MM.1S (cell line): ENCODE measurements around the gene ARHGAP12.

Experiments used
- DNase-seq: peaks from one replicate; pipeline ENCODE4 v3.0.0-alpha.2; 2015
- H2AFZ ChIP-seq: fragments of 300-600 bp; sonication (generic); 2 replicates; pipeline ENCODE4 v1.6.0; 2016; ENCODE audit warnings: antibody characterized with exemption, low read length
- H3F3A ChIP-seq: fragments of 300-600 bp; sonication (generic); 2 replicates; pipeline ENCODE4 v1.6.1; 2016; ENCODE audit warnings: mild to moderate bottlenecking, antibody characterized with exemption, low read length, moderate library complexity, mixed read lengths; ENCODE audit not compliant: insufficient read depth
- H3K27ac ChIP-seq: fragments of 300-600 bp; sonication (generic); 2 replicates; pipeline ENCODE4 v1.5.1; 2016; ENCODE audit warnings: mild to moderate bottlenecking, low read length
- H3K27me3 ChIP-seq: fragments of 300-600 bp; sonication (generic); replicated peaks from 2 replicates; pipeline ENCODE4 v1.6.0; 2016; ENCODE audit warnings: low read length; ENCODE audit not compliant: insufficient read depth
- H3K36me3 ChIP-seq: fragments of 300-600 bp; sonication (generic); replicated peaks from 2 replicates; pipeline ENCODE4 v1.6.1; 2016; ENCODE audit warnings: mild to moderate bottlenecking, low read length, mixed read lengths; ENCODE audit not compliant: insufficient read depth
- H3K4me1 ChIP-seq: fragments of 300-600 bp; sonication (generic); 2 replicates; pipeline ENCODE4 v1.6.1; 2016; ENCODE audit warnings: low read length, mixed read lengths
- H3K4me2 ChIP-seq: fragments of 300-600 bp; sonication (generic); 2 replicates; pipeline ENCODE4 v1.6.0; 2016; ENCODE audit warnings: low read depth, low read length
- H3K4me3 ChIP-seq: fragments of 300-600 bp; sonication (generic); 2 replicates; pipeline ENCODE4 v1.5.1; 2016; ENCODE audit warnings: low read length, mixed read lengths
- H3K79me2 ChIP-seq: fragments of 300-600 bp; sonication (generic); 2 replicates; pipeline ENCODE4 v1.6.1; 2016; ENCODE audit warnings: mixed run types, low read length, mixed read lengths
- H3K9ac ChIP-seq: fragments of 300-600 bp; sonication (generic); 2 replicates; pipeline ENCODE4 v1.6.1; 2016; ENCODE audit warnings: low read length, mixed read lengths
- H3K9me2 ChIP-seq: fragments of 300-600 bp; sonication (generic); replicated peaks from 2 replicates; pipeline ENCODE4 v1.6.1; 2016; ENCODE audit warnings: mild to moderate bottlenecking, low read length, mixed read lengths; ENCODE audit not compliant: insufficient read depth
- H3K9me3 ChIP-seq: fragments of 300-600 bp; sonication (generic); replicated peaks from 2 replicates; pipeline ENCODE4 v1.6.1; 2016; ENCODE audit warnings: mild to moderate bottlenecking, low read length, mixed read lengths; ENCODE audit not compliant: insufficient read depth
- H4K20me1 ChIP-seq: fragments of 300-600 bp; sonication (generic); 2 replicates; pipeline ENCODE4 v1.6.1; 2016; ENCODE audit warnings: mild to moderate bottlenecking, low read length, moderate library complexity, mixed read lengths; ENCODE audit not compliant: insufficient read depth
- EZH2 ChIP-seq: fragments of 300-600 bp; sonication (generic); optimal IDR thresholded peaks from 2 replicates; pipeline ENCODE3; 2017; ENCODE audit warnings: low read depth, mild to moderate bottlenecking, antibody characterized with exemption, low read length, mixed read lengths
- EZH2phosphoT487 ChIP-seq: fragments of 300-600 bp; sonication (generic); IDR thresholded peaks from 2 replicates; pipeline ENCODE4 v1.6.1; 2018; ENCODE audit warnings: antibody characterized with exemption, low read length
- TF ChIP-seq, protein P1 (sequence below): fragments of 300-600 bp; sonication (generic); IDR thresholded peaks from 2 replicates; pipeline ENCODE4 v1.5.1; 2016; ENCODE audit warnings: antibody characterized with exemption, low read length, mixed read lengths

The ARHGAP12 gene

DNA sequence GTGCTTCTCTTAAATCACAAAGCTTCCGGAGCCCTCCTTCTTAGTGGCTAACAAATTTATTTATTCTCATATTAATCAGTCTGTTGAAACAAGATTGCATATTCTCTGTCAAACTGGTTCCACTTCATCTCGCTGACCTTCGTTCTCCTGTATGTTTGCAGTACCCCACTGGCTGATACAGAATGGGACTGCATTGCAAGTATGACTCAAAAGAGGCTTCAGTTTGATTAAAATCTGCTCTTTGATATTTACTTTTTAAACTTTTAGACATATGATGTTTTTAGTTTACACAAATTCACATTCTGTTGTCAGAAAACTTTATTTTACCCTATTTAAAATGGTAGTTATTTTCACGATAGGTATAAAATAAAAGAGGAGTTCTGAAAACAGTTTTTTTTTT lies 14.3 kb upstream of the ARHGAP12 start:
- Histone ChIP-seq H3K9ac (no peak overlapping the region), H4K20me1 (no peaks in the 10 kb centered on the region), H3K4me1 (no peaks in the 10 kb centered on the region), H3K4me2 (no peak overlapping the region), H3F3A (no peaks in the 10 kb centered on the region), H3K4me3 (no peak overlapping the region), H2AFZ (no peak overlapping the region), H3K27me3 (no peaks in the 10 kb centered on the region), H3K27ac (no peak overlapping the region), H3K79me2 (no peaks in the 10 kb centered on the region), H3K36me3 (no peaks in the 10 kb centered on the region), H3K9me3 (no peaks in the 10 kb centered on the region), H3K9me2 (no peaks in the 10 kb centered on the region)
- no peak for DNase-seq
- TF ChIP-seq, protein P1, sequence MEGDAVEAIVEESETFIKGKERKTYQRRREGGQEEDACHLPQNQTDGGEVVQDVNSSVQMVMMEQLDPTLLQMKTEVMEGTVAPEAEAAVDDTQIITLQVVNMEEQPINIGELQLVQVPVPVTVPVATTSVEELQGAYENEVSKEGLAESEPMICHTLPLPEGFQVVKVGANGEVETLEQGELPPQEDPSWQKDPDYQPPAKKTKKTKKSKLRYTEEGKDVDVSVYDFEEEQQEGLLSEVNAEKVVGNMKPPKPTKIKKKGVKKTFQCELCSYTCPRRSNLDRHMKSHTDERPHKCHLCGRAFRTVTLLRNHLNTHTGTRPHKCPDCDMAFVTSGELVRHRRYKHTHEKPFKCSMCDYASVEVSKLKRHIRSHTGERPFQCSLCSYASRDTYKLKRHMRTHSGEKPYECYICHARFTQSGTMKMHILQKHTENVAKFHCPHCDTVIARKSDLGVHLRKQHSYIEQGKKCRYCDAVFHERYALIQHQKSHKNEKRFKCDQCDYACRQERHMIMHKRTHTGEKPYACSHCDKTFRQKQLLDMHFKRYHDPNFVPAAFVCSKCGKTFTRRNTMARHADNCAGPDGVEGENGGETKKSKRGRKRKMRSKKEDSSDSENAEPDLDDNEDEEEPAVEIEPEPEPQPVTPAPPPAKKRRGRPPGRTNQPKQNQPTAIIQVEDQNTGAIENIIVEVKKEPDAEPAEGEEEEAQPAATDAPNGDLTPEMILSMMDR: no peak
- TF ChIP-seq EZH2phosphoT487 (no peak), EZH2 (no peak)

DNA sequence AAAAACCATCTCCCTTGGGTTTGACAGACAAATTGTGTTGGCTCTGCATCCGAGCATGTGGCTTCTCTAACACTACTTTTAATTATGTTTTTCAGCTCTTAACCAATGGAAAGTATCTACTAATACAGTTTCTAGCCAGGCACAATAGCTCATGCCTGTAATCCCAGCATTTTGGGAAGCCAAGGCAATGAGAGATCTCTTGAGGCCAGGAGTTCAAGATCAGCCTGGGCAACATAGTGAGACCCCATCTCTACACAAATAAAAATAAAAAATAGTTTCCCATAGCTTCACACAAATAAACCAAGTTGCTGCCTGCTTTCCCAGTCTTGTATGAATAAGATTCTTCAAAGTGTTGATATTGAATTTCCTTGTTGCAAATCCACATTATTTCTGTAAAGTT lies 13.8 kb upstream of the ARHGAP12 start:
- TF ChIP-seq EZH2phosphoT487 (no peak), EZH2 (no peak)
- TF ChIP-seq, protein P1: no peak
- H3K9ac ChIP-seq: no peak overlapping the region
- H3K4me1 ChIP-seq: no peaks in the 10 kb centered on the region
- H3K4me2 ChIP-seq: no peak overlapping the region
- H3K4me3 ChIP-seq: no peak overlapping the region
- no peaks in the 10 kb centered on the region for H4K20me1 ChIP-seq
- no peak for DNase-seq
- H3K27me3 ChIP-seq: no peaks in the 10 kb centered on the region
- no peak overlapping the region for H2AFZ ChIP-seq
- no peaks in the 10 kb centered on the region for H3K36me3 ChIP-seq
- no peaks in the 10 kb centered on the region for H3K79me2 ChIP-seq
- no peaks in the 10 kb centered on the region for H3K9me3 ChIP-seq
- H3K9me2 ChIP-seq: no peaks in the 10 kb centered on the region
- no peak overlapping the region for H3K27ac ChIP-seq
- no peaks in the 10 kb centered on the region for H3F3A ChIP-seq

DNA sequence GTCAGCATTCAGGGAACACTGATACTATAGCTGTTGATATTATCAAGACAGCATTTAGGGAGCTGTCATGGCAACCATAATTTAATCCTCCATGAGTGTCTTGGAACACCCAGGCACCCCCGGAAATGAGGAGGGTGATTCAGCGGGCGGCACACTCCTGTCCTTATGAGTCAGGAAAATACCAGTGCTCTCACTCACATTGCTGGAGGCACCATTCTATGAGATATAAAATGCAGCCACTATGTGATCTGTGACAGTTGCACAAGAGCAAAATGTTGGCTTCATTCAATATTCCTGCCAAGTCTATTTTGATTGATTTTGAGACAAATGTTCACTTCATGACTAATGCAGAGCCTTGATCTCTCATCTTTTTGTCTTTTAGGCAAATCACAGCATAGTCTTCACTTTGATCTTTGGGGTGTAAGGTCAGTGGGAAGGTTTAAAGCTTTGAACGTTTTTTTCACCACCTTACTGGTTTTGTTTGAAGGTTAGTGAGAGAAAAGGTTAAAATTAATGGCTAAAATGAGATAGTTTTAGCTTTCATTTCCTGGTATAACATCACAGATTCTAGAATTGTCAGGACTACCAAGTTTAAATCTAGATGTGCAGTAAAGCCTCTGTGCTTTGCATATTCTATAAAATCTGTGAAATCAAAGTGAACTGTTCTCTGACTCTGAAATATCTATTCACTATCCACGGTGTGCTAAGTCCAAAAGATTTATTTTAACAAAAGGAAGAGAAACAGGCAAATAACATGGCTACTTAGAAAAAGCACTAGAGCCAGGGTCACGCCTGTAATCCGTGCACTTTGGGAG lies 12.4 kb upstream of the ARHGAP12 start:
- Histone ChIP-seq H3K9ac (no peak overlapping the region), H4K20me1 (no peaks in the 10 kb centered on the region), H3K36me3 (no peaks in the 10 kb centered on the region), H3F3A (no peaks in the 10 kb centered on the region), H3K9me2 (no peaks in the 10 kb centered on the region), H3K27me3 (no peaks in the 10 kb centered on the region), H3K4me1 (no peaks in the 10 kb centered on the region), H2AFZ (no peak overlapping the region), H3K79me2 (no peaks in the 10 kb centered on the region), H3K4me3 (no peak overlapping the region), H3K9me3 (no peaks in the 10 kb centered on the region), H3K27ac (no peak overlapping the region), H3K4me2 (no peak overlapping the region)
- no peak for DNase-seq
- TF ChIP-seq, protein P1: no peak
- TF ChIP-seq EZH2 (no peak), EZH2phosphoT487 (no peak)
